GM18508 (cell line): ENCODE results near the gene RPL7A.
"Not testable (repeated sequence)": the region's sequence is repeated elsewhere in the genome, so short reads cannot be mapped to it uniquely, and the experiment has no call there.

Experiments used
- ATAC-seq: cut with Tn5 transposase; IDR thresholded peaks from one replicate; pipeline ENCODE4 v1.9.1; 2021; ENCODE audit warnings: moderate number of reproducible peaks; ENCODE audit not compliant: insufficient read depth, unreplicated experiment

Gene RPL7A

DNA sequence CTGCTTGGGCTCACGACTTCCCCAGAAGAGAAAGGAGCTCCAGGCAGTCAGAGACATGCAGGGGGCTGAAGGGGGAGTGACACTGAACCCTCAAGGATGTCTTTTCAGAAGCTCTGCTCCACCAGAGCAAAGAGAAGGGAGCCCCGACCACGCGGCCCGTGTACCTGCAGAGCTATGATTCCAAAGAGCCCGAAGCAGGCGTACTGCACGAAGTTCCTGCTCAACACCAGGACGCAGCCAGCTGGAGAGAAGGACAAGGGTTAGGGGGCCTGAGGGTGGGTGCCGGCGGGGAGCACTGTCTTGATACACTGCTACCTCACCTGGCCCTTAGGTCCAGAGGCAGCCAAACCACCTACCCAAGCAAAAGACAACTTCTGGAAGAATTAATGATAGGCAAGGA, 18.4 kb downstream of the RPL7A start:
- ATAC-seq, result no peak

- no peak for ATAC-seq
These were observed 19.2 kb downstream of the RPL7A start for GRCh38 chr9:133367221-133367620.

GRCh38 chr9:133367778-133368177, 19.8 kb downstream of the RPL7A start:
- ATAC-seq, result no peak

- ATAC-seq, result no peak
These were observed 20.3 kb downstream of the RPL7A start for GRCh38 chr9:133368249-133368881.

GRCh38 chr9:133369422-133369821, 21.4 kb downstream of the RPL7A start:
- ATAC-seq, result no peak

- no peak for ATAC-seq
These were observed 21.9 kb downstream of the RPL7A start for GRCh38 chr9:133369933-133370332.

DNA sequence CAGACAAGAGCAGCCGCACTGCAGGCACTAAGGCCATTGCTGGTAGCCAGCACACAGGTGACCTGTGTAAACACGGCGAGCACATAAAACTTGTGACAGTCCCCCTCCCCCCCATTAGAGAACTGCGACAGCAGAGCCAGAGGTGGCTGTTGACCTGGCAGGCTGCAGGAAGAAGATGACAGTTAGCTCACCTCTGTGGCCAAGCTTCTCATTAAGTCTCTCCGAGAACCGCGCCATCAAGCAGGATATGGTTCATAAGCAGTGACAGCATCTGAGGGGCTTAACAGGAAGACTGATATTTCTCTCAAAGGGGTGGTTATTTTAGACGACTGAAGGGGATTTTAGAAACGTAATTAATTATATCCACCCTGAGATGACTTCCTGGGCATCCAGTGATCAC, 22.7 kb downstream of the RPL7A start:
- no peak for ATAC-seq

- no peak for ATAC-seq
These were observed 23.3 kb downstream of the RPL7A start for GRCh38 chr9:133371261-133371711.

GRCh38 chr9:133372144-133372543, 24.1 kb downstream of the RPL7A start:
- ATAC-seq, result no peak

- ATAC-seq, result no peak
These were observed 26.6 kb downstream of the RPL7A start for GRCh38 chr9:133374612-133375115.

DNA sequence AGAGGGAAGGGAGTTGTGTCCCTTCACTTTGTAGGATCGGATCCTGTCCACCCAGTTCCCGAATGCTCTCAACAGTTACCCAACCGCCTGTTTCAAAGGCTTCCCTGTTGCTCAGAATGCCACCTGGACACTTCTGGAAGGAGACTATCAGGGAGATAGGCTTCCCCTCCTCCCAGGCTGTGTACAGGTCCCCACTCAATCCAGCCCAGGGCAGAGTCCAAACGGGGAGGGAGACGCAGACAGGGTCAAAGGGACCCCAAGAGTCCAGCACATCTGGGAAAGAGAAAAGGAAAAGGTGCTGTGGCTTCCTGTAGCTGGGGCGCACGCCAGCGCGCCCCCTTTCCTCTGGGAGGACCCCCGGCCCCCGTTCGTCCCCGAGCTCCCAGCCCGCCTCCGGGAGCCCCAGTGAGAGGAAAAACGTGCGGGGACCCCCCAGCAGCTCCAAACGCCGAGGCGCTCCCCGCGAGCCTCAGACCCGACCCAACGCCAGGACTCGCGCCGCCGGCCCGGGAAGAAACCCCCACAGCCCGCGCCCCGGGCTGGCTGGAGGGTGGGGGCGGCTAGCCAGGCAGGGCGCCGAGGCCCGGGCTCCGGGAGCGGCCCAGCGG, 27.2 kb downstream of the RPL7A start:
- ATAC-seq, result no peak

GRCh38 chr9:133375724-133376654, 28.0 kb downstream of the RPL7A start, which contains the start of the genes STKLD1 and SURF4:
TSS of gene STKLD1 (plus strand) at chr9:133376366. CDS start at chr9:133376474, 108 bp downstream.
TSS of gene SURF4 (minus strand) at chr9:133376060. CDS start at chr9:133375969, 91 bp downstream.
- ATAC-seq, result no peak

GRCh38 chr9:133377280-133377679, 29.3 kb downstream of the RPL7A start:
- not testable (repeated sequence) for ATAC-seq

GRCh38 chr9:133377721-133378216, 29.8 kb downstream of the RPL7A start:
- ATAC-seq, result no peak

DNA sequence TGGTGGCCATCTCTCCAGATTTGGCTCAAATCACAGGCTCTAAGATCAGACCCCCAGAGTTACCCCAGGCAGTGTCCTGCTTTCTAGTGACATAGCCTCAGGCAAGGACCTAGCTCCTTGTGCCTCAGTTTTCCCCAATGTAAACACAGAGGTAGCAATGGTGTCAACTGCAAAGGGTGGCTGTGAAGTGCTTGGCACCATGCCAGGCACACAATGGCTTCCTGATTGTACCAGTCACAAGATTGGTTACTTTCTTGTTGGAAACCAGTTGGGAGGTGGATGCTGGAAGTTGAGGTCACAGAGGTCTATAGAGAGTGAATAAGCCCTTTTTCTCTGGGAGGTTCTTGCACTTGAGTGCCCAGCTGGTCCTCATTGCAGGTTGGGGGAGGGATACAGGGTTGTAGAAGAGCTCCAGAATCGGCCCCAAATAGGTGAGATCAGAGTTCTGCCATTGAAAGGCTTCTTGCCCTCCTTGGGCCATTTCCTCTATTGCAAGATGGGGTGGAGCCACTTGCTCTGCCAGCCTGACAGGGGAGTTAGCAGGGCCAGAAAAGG, 30.5 kb downstream of the RPL7A start:
- no peak for ATAC-seq

- no peak for ATAC-seq
These were observed 31.4 kb downstream of the RPL7A start for GRCh38 chr9:133379153-133380086.

DNA sequence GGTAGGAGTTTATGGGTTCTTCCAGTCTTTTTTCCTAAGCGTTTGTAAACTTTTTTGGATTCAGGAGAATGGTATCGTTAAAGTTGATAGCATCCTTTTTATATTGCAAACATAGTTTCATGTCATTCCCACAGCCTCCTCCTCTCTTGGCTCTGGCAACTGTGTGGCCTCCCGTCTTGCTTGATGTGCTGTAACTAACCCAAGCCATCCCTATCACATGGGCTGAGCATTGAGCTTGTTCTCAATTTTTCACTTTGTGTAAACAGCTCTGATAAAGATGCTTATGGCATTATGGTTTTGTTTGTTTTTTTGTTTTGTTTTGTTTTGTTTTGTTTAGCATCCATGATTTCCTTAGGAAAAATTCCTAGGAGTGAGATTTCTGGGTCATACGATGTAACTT, 32.7 kb downstream of the RPL7A start:
- ATAC-seq, result no peak

- ATAC-seq, result no peak
These were observed 34.6 kb downstream of the RPL7A start for GRCh38 chr9:133382507-133383141.

GRCh38 chr9:133383438-133383837, 35.4 kb downstream of the RPL7A start:
- no peak for ATAC-seq
